Upper lobe of left lung (tissue), 6 donors: Measurements from ENCODE around the gene OCEL1. TPM values are rescaled to one million over a fixed set of nuclear protein-coding genes. Genes with fewer than 3 reads are reported as not detected.

Experiments
- ATAC-seq, 2 donors: fragments of 200-7000 bp; cut with Tn5 transposase; one replicate each; pipeline ENCODE4 v1.9.1; 2022; ENCODE audit warnings: mild to moderate bottlenecking in 2 of 2, moderate library complexity in 2 of 2; ENCODE audit not compliant: low FRiP score in 2 of 2
- DNase-seq, 2 donors: peaks; one replicate each; pipeline ENCODE4 v3.0.0-alpha.2; 2019 to 2020
- H3K27ac ChIP-seq, 4 donors: fragments of 200-600 bp; sonication (generic); one replicate each; pipeline ENCODE4 v1.5.1; 2016 to 2019
- H3K27me3 ChIP-seq, 4 donors: fragments of 200-600 bp; sonication (generic); one replicate each; pipeline ENCODE4 v1.5.1; 2017 to 2019
- H3K36me3 ChIP-seq, 4 donors: fragments of 200-600 bp; sonication (generic); one replicate each; pipeline ENCODE4 v1.5.1; 2016 to 2019
- H3K4me1 ChIP-seq, 4 donors: fragments of 200-600 bp; sonication (generic); one replicate each; pipeline ENCODE4 v1.5.1; 2018 to 2019
- H3K4me3 ChIP-seq, 4 donors: fragments of 200-600 bp; sonication (generic); one replicate each; pipeline ENCODE4 v1.5.1; 2017 to 2019; ENCODE audit warnings: mild to moderate bottlenecking in 2 of 4, moderate library complexity in 1 of 4
- H3K9me3 ChIP-seq, 4 donors: fragments of 200-600 bp; sonication (generic); one replicate each; pipeline ENCODE4 v1.5.1; 2018 to 2019
- CTCF ChIP-seq, 6 experiments: fragments of 450-650 bp in 4 of 6; fragments of 200-600 bp in 2 of 6; sonication (generic) in 2 of 6; IDR thresholded peaks; one replicate each; pipeline ENCODE4 v1.5.1; 2016 to 2019; ENCODE audit warnings: antibody characterized with exemption in 6 of 6
- EP300 ChIP-seq, 4 donors: sonication (generic); formaldehyde crosslinking; IDR thresholded peaks; one replicate each; pipeline ENCODE4 v1.5.1; 2017; ENCODE audit warnings: antibody characterized with exemption in 4 of 4, control low read depth in 2 of 4
- POLR2A ChIP-seq, 4 donors: fragments of 450-650 bp; IDR thresholded peaks; one replicate each; pipeline ENCODE4 v1.5.1; 2016 to 2017; ENCODE audit warnings: antibody characterized with exemption in 4 of 4, mild to moderate bottlenecking in 2 of 4
- POLR2AphosphoS5 ChIP-seq, 2 donors: sonication (generic); formaldehyde crosslinking; IDR thresholded peaks; one replicate each; pipeline ENCODE4 v1.5.1; 2017; ENCODE audit warnings: antibody characterized with exemption in 2 of 2
- WGBS, 2 donors: methylation state at CpG; one replicate each; pipeline ENCODE4 v1.1.5; 2017 to 2018; 5-methylcytosine and 5-hydroxymethylcytosine counted together
- total RNA-seq, 6 donors: library from RNA; depleted of rRNA in 4 of 6; stranded (reverse); fragments of >200 nt in 4 of 6; gene quantifications; one replicate each; pipeline versions ENCODE4 v1.1.0 to v1.2.1, GENCODE V29; 2016 to 2021
- donor health status: DM: no; HTN: no; CAD: no; lungs with moderate emphysema.
- donor health status: DM: no; HTN: yes; CAD: no; lungs with severe emphysema.

OCEL1 gene
- total RNA-seq, 6 donors from 2014 or later = 12.3 to 37.7 (median 25.8) TPM

- DNase-seq = no peak
- Histone ChIP-seq H3K27ac (no peak overlapping the region), H3K36me3 (peaks cover 3 to 70% (median 55%) of the 10 kb centered on the region in 4 donors), H3K9me3 (no peaks in the 10 kb centered on the region), H3K27me3 (no peaks in the 10 kb centered on the region), H3K4me3 (no peak overlapping the region), H3K4me1 (peaks cover under 1 to 1% (median 1%) of the 10 kb centered on the region in 4 donors)
- WGBS, 2 donors = 83% methylated on average over 17 to 25 of the region's 28 CpGs
- no peak for TF ChIP-seq POLR2AphosphoS5 (IDR thresholded peaks at IDR 0.05)
- TF ChIP-seq CTCF (IDR thresholded peaks at IDR 0.05) = no peak
- no peak for TF ChIP-seq EP300 (IDR thresholded peaks at IDR 0.05)
- no peak for TF ChIP-seq POLR2A (IDR thresholded peaks at IDR 0.05)
- ATAC-seq = peak in 1 of 2 donors; percentile 35
Measured at GRCh38 chr19:17209126-17210036, 16.6 kb upstream of the OCEL1 start.

- peaks cover 3 to 66% (median 52%) of the 10 kb centered on the region in 4 donors for H3K36me3 ChIP-seq
- ATAC-seq (no peak), DNase-seq (no peak)
- no peaks in the 10 kb centered on the region for H3K27me3 ChIP-seq
- H3K27ac ChIP-seq = no peak overlapping the region
- H3K4me3 ChIP-seq = no peak overlapping the region
- no peak for TF ChIP-seq CTCF (IDR thresholded peaks at IDR 0.05)
- TF ChIP-seq POLR2AphosphoS5 (IDR thresholded peaks at IDR 0.05) = no peak
- no peak for TF ChIP-seq EP300 (IDR thresholded peaks at IDR 0.05)
- no peak for TF ChIP-seq POLR2A (IDR thresholded peaks at IDR 0.05)
- H3K4me1 ChIP-seq = peaks cover 7% of the 10 kb centered on the region in 4 donors
- H3K9me3 ChIP-seq = no peaks in the 10 kb centered on the region
- WGBS, 2 donors = 90 to 98% methylated on average over 13 to 14 of the region's 14 CpGs
Measured at GRCh38 chr19:17210296-17210695, 15.7 kb upstream of the OCEL1 start.

GRCh38 chr19:17211547-17212446 lies 14.2 kb upstream of the OCEL1 start:
- ATAC-seq (no peak), DNase-seq (no peak)
- H3K27ac ChIP-seq = no peak overlapping the region
- no peaks in the 10 kb centered on the region for H3K27me3 ChIP-seq
- no peaks in the 10 kb centered on the region for H3K9me3 ChIP-seq
- no peak overlapping the region for H3K4me3 ChIP-seq
- H3K36me3 ChIP-seq = peaks cover 3 to 53% (median 37%) of the 10 kb centered on the region in 4 donors
- H3K4me1 ChIP-seq = peaks cover 14 to 17% (median 15%) of the 10 kb centered on the region in 4 donors
- 93% methylated on average over 8 to 57 of the region's 58 CpGs for WGBS, 2 donors
- no peak for TF ChIP-seq EP300 (IDR thresholded peaks at IDR 0.05)
- no peak for TF ChIP-seq CTCF (IDR thresholded peaks at IDR 0.05)
- TF ChIP-seq POLR2A (IDR thresholded peaks at IDR 0.05) = no peak
- TF ChIP-seq POLR2AphosphoS5 (IDR thresholded peaks at IDR 0.05) = no peak

- 87 to 96% methylated on average over 4 to 5 of the region's 5 CpGs for WGBS, 2 donors
- H3K9me3 ChIP-seq = no peaks in the 10 kb centered on the region
- peaks cover 8 to 64% (median 46%) of the 10 kb centered on the region in 4 donors for H3K36me3 ChIP-seq
- peaks cover 14 to 17% (median 15%) of the 10 kb centered on the region in 4 donors for H3K4me1 ChIP-seq
- H3K27me3 ChIP-seq = no peaks in the 10 kb centered on the region
- H3K27ac ChIP-seq = no peak overlapping the region
- DNase-seq (no peak), ATAC-seq (no peak)
- TF ChIP-seq CTCF (IDR thresholded peaks at IDR 0.05) = no peak
- TF ChIP-seq POLR2AphosphoS5 (IDR thresholded peaks at IDR 0.05) = no peak
- TF ChIP-seq POLR2A (IDR thresholded peaks at IDR 0.05) = no peak
- TF ChIP-seq EP300 (IDR thresholded peaks at IDR 0.05) = no peak
- no peak overlapping the region for H3K4me3 ChIP-seq
Measured at GRCh38 chr19:17213334-17213733, 12.7 kb upstream of the OCEL1 start.
